ENCODE measurements around the gene FBXO44.
"Not testable (repeated sequence)": the region's sequence is repeated elsewhere in the genome, so short reads cannot be mapped to it uniquely, and the experiment has no call there.

FBXO44 gene

GRCh38 chr1:11654137-11654938, at the start of gene FBXO44, which contains the start of gene FBXO2:
FBXO44 (plus strand) TSS chr1:11654877; CDS start chr1:11655836, 959 bp downstream.
FBXO2 (minus strand) TSS chr1:11654429; CDS start chr1:11654340, 89 bp downstream.
- DNase-seq: peak; percentile 71

- no peak for DNase-seq
Measured at GRCh38 chr1:11606775-11607174, 47.9 kb upstream of the FBXO44 start.

- DNase-seq: not testable (repeated sequence)
Measured at GRCh38 chr1:11608596-11609130, 46.0 kb upstream of the FBXO44 start.

GRCh38 chr1:11609378-11609777, 45.3 kb upstream of the FBXO44 start:
- DNase-seq: not testable (repeated sequence)

- DNase-seq: no peak
Measured at GRCh38 chr1:11610629-11611180, 44.0 kb upstream of the FBXO44 start.

GRCh38 chr1:11611638-11612327, 42.9 kb upstream of the FBXO44 start:
- no peak for DNase-seq

- no peak for DNase-seq
Measured at GRCh38 chr1:11613347-11613746, 41.3 kb upstream of the FBXO44 start.

- DNase-seq: no peak
Measured at GRCh38 chr1:11615090-11615489, 39.6 kb upstream of the FBXO44 start.

GRCh38 chr1:11616766-11617165, 37.9 kb upstream of the FBXO44 start:
- no peak for DNase-seq

- no peak for DNase-seq
Measured at GRCh38 chr1:11617314-11617713, 37.4 kb upstream of the FBXO44 start.

- no peak for DNase-seq
Measured at GRCh38 chr1:11617741-11618140, 36.9 kb upstream of the FBXO44 start.

GRCh38 chr1:11620405-11620804, 34.3 kb upstream of the FBXO44 start:
- no peak for DNase-seq

GRCh38 chr1:11620924-11621323, 33.8 kb upstream of the FBXO44 start:
- DNase-seq: no peak

- DNase-seq: no peak
Measured at GRCh38 chr1:11622398-11622797, 32.3 kb upstream of the FBXO44 start.

- no peak for DNase-seq
Measured at GRCh38 chr1:11623702-11624101, 31.0 kb upstream of the FBXO44 start.

- DNase-seq: no peak
Measured at GRCh38 chr1:11626551-11626950, 28.1 kb upstream of the FBXO44 start.

GRCh38 chr1:11628767-11629166, 25.9 kb upstream of the FBXO44 start:
- no peak for DNase-seq

- DNase-seq: no peak
Measured at GRCh38 chr1:11629184-11630016, 25.3 kb upstream of the FBXO44 start.

GRCh38 chr1:11634365-11635192, 20.1 kb upstream of the FBXO44 start:
- no peak for DNase-seq

GRCh38 chr1:11638121-11638520, 16.6 kb upstream of the FBXO44 start:
- DNase-seq: no peak

- no peak for DNase-seq
Measured at GRCh38 chr1:11639372-11639771, 15.3 kb upstream of the FBXO44 start.

- DNase-seq: no peak
Measured at GRCh38 chr1:11640101-11640500, 14.6 kb upstream of the FBXO44 start.
